SK-N-SH treated with all-trans-retinoic acid at 6 μM for 48 hours (cell line): ENCODE results near the gene SOS1.

Experiments used
- ARNTL ChIP-seq: fragments of 450-650 bp; formaldehyde crosslinking; IDR thresholded peaks from 2 replicates; pipeline ENCODE4 v1.5.0; 2020; ENCODE audit warnings: low read depth, mild to moderate bottlenecking, moderate library complexity, borderline replicate concordance
- CREB5 ChIP-seq: fragments of 250-450 bp; sonication (Bioruptor Pico); IDR thresholded peaks from 2 replicates; pipeline ENCODE4 v1.5.1; 2020; ENCODE audit warnings: low read depth, mild to moderate bottlenecking, moderate library complexity
- CSDC2 ChIP-seq: fragments of 250-450 bp; sonication (Bioruptor Pico); IDR thresholded peaks from 2 replicates; pipeline ENCODE4 v1.5.0; 2020; ENCODE audit warnings: mild to moderate bottlenecking, moderate library complexity
- ESRRG ChIP-seq: fragments of 250-450 bp; sonication (Bioruptor Pico); IDR thresholded peaks from 2 replicates; pipeline ENCODE4 v1.6.1; 2021; ENCODE audit warnings: mild to moderate bottlenecking
- PPARA ChIP-seq: fragments of 250-450 bp; sonication (Bioruptor Pico); IDR thresholded peaks from 2 replicates; pipeline ENCODE4 v1.5.0; 2020; ENCODE audit warnings: mild to moderate bottlenecking, borderline replicate concordance
- RARB ChIP-seq: fragments of 250-450 bp; sonication (Bioruptor Pico); IDR thresholded peaks from 2 replicates; pipeline ENCODE4 v1.8.0; 2021; ENCODE audit warnings: mild to moderate bottlenecking, moderate library complexity
- ZNF565 ChIP-seq: fragments of 450-650 bp; formaldehyde crosslinking; conservative IDR thresholded peaks from 2 replicates; pipeline ENCODE4 v1.5.0; 2020; ENCODE audit warnings: low read depth, mild to moderate bottlenecking, moderate library complexity
- ZNF70 ChIP-seq: fragments of 450-650 bp; formaldehyde crosslinking; IDR thresholded peaks from 2 replicates; pipeline ENCODE4 v1.5.0; 2020; ENCODE audit warnings: mild to moderate bottlenecking, moderate library complexity
- ZNF8 ChIP-seq: fragments of 450-650 bp; formaldehyde crosslinking; IDR thresholded peaks from 2 replicates; pipeline ENCODE4 v1.5.0; 2020; ENCODE audit warnings: mild to moderate bottlenecking, moderate library complexity

- TF ChIP-seq ESRRG (CRISPR knock-in tag) (no peak), CSDC2 (CRISPR knock-in tag) (no peak), ZNF70 (no peak), ZNF8 (CRISPR knock-in tag) (no peak), RARB (CRISPR knock-in tag) (no peak), ARNTL (no peak), CREB5 (no peak), PPARA (CRISPR knock-in tag) (no peak), ZNF565 (no peak)
Measured at GRCh38 chr2:38932586-38932985, 188.3 kb downstream of the SOS1 start.
